ENCODE data around the gene SMARCD3. TPM values are rescaled to one million over a fixed set of nuclear protein-coding genes. Genes with fewer than 3 reads are reported as not detected.

SMARCD3 gene
- total and polyA plus RNA-seq, 4 donors, result 1.8 to 5.6 (median 2.1) TPM

GRCh38 chr7:151198945-151199848 lies 49.3 kb downstream of the SMARCD3 start:
- H3K9me3 ChIP-seq (ENCODE audit: control insufficient read depth in 4 of 4, low read length in 3 of 4), result no peaks in the 10 kb centered on the region
- TF ChIP-seq HNF4A (conservative IDR thresholded peaks at IDR 0.05) (no peak), JUND (IDR thresholded peaks at IDR 0.05) (no peak), FOXA1 (IDR thresholded peaks at IDR 0.05) (no peak), SP1 (IDR thresholded peaks at IDR 0.05) (no peak), NR2F2 (IDR thresholded peaks at IDR 0.05) (no peak)
- H3K4me1 ChIP-seq (ENCODE audit: control insufficient read depth in 4 of 4, insufficient read depth in 4 of 4, low read length in 3 of 4), result no peaks in the 10 kb centered on the region
- 64% methylated on average over 30 of the region's 30 CpGs for WGBS
- H3K9ac ChIP-seq (ENCODE audit: low read depth in 1 of 2, low read length in 2 of 2), result no peak overlapping the region
- H3K27ac ChIP-seq (ENCODE audit: low read depth in 1 of 2, low read length in 2 of 2), result no peak overlapping the region
- no peaks in the 10 kb centered on the region for H3K36me3 ChIP-seq (ENCODE audit: control insufficient read depth in 4 of 4, insufficient read depth in 3 of 4, low read depth in 1 of 4, low read length in 3 of 4)
- H3K27me3 ChIP-seq (ENCODE audit: control insufficient read depth in 4 of 4, insufficient read depth in 4 of 4, low read length in 3 of 4), result peaks cover 0 to 13% (median under 1%) of the 10 kb centered on the region in 4 donors
- DNase-seq (ENCODE audit: low spot score), result no peak
- no peak overlapping the region for H3K4me3 ChIP-seq (ENCODE audit: low read depth in 1 of 3, low read length in 3 of 3)

GRCh38 chr7:151197932-151198331 lies 50.6 kb downstream of the SMARCD3 start:
- Histone ChIP-seq H3K4me1 (ENCODE audit: control insufficient read depth in 4 of 4, insufficient read depth in 4 of 4, low read length in 3 of 4) (no peaks in the 10 kb centered on the region), H3K9me3 (ENCODE audit: control insufficient read depth in 4 of 4, low read length in 3 of 4) (no peaks in the 10 kb centered on the region), H3K27ac (ENCODE audit: low read depth in 1 of 2, low read length in 2 of 2) (no peak overlapping the region), H3K4me3 (ENCODE audit: low read depth in 1 of 3, low read length in 3 of 3) (no peak overlapping the region), H3K9ac (ENCODE audit: low read depth in 1 of 2, low read length in 2 of 2) (no peak overlapping the region), H3K36me3 (ENCODE audit: control insufficient read depth in 4 of 4, insufficient read depth in 3 of 4, low read depth in 1 of 4, low read length in 3 of 4) (no peaks in the 10 kb centered on the region), H3K27me3 (ENCODE audit: control insufficient read depth in 4 of 4, insufficient read depth in 4 of 4, low read length in 3 of 4) (peaks cover 0 to 9% (median under 1%) of the 10 kb centered on the region in 4 donors)
- TF ChIP-seq JUND (IDR thresholded peaks at IDR 0.05), result no peak
- no peak for TF ChIP-seq EGR1 (IDR thresholded peaks at IDR 0.05; ENCODE audit: low read depth in 2 of 2)
- no peak for DNase-seq (ENCODE audit: low spot score)

GRCh38 chr7:151195616-151196450 lies 52.7 kb downstream of the SMARCD3 start:
- H3K36me3 ChIP-seq (ENCODE audit: control insufficient read depth in 4 of 4, insufficient read depth in 3 of 4, low read depth in 1 of 4, low read length in 3 of 4), result no peaks in the 10 kb centered on the region
- H3K4me3 ChIP-seq (ENCODE audit: low read depth in 1 of 3, low read length in 3 of 3), result no peak overlapping the region
- TF ChIP-seq REST (IDR thresholded peaks at IDR 0.05) (no peak), JUND (IDR thresholded peaks at IDR 0.05) (no peak), CTCF (IDR thresholded peaks at IDR 0.05; ENCODE audit: low read depth, low read length, missing input control) (no peak), HNF4G (IDR thresholded peaks at IDR 0.05) (no peak), NR2F2 (IDR thresholded peaks at IDR 0.05) (no peak), RXRA (IDR thresholded peaks at IDR 0.05) (no peak), FOXA1 (IDR thresholded peaks at IDR 0.05) (no peak), MAX (IDR thresholded peaks at IDR 0.05) (no peak), HNF4A (conservative IDR thresholded peaks at IDR 0.05) (no peak), GABPA (IDR thresholded peaks at IDR 0.05 in 1 of 2, conservative IDR thresholded peaks at IDR 0.05 in 1 of 2) (no peak), TAF1 (conservative IDR thresholded peaks at IDR 0.05) (no peak), YY1 (IDR thresholded peaks at IDR 0.05) (no peak)
- H3K9ac ChIP-seq (ENCODE audit: low read depth in 1 of 2, low read length in 2 of 2), result no peak overlapping the region
- H3K4me1 ChIP-seq (ENCODE audit: control insufficient read depth in 4 of 4, insufficient read depth in 4 of 4, low read length in 3 of 4), result no peaks in the 10 kb centered on the region
- no peak overlapping the region for H3K27ac ChIP-seq (ENCODE audit: low read depth in 1 of 2, low read length in 2 of 2)
- DNase-seq (ENCODE audit: low spot score), result no peak
- H3K9me3 ChIP-seq (ENCODE audit: control insufficient read depth in 4 of 4, low read length in 3 of 4), result no peaks in the 10 kb centered on the region
- H3K27me3 ChIP-seq (ENCODE audit: control insufficient read depth in 4 of 4, insufficient read depth in 4 of 4, low read length in 3 of 4), result peaks cover 0 to 9% (median under 1%) of the 10 kb centered on the region in 4 donors
- 48% methylated on average over 19 of the region's 19 CpGs for WGBS
